GM18909 (cell line): ENCODE results near the gene KICS2.

Experiments used
- ATAC-seq: cut with Tn5 transposase; IDR thresholded peaks from one replicate; pipeline ENCODE4 v1.9.1; 2021; ENCODE audit warnings: mild to moderate bottlenecking; ENCODE audit not compliant: unreplicated experiment, poor library complexity

The KICS2 gene

GRCh38 chr12:64222009-64222765 is at the start of gene KICS2:
KICS2 (minus strand) TSS chr12:64222296; CDS start chr12:64222237, 59 bp downstream.
- ATAC-seq = peak; percentile 96

GRCh38 chr12:64270411-64270810 is 48.3 kb upstream of the KICS2 start:
- ATAC-seq = no peak

- ATAC-seq = no peak
These were observed 47.1 kb upstream of the KICS2 start for GRCh38 chr12:64269161-64269560.

GRCh38 chr12:64268409-64268808 is 46.3 kb upstream of the KICS2 start:
- ATAC-seq = no peak

GRCh38 chr12:64265839-64266238 is 43.7 kb upstream of the KICS2 start:
- no peak for ATAC-seq

- ATAC-seq = no peak
These were observed 39.7 kb upstream of the KICS2 start for GRCh38 chr12:64261813-64262212.

- ATAC-seq = no peak
These were observed 36.5 kb upstream of the KICS2 start for GRCh38 chr12:64258576-64258975.

- no peak for ATAC-seq
These were observed 34.2 kb upstream of the KICS2 start for GRCh38 chr12:64256166-64256800.

- ATAC-seq = no peak
These were observed 33.2 kb upstream of the KICS2 start for GRCh38 chr12:64255249-64255648.

- no peak for ATAC-seq
These were observed 31.3 kb upstream of the KICS2 start for GRCh38 chr12:64253356-64253755.

- ATAC-seq = no peak
These were observed 30.6 kb upstream of the KICS2 start for GRCh38 chr12:64252681-64253080.

GRCh38 chr12:64243809-64244208 is 21.7 kb upstream of the KICS2 start:
- no peak for ATAC-seq

GRCh38 chr12:64240781-64241180 is 18.7 kb upstream of the KICS2 start:
- ATAC-seq = no peak

- no peak for ATAC-seq
These were observed 15.3 kb upstream of the KICS2 start for GRCh38 chr12:64237382-64237781.

GRCh38 chr12:64236549-64236948 is 14.5 kb upstream of the KICS2 start:
- ATAC-seq = no peak

GRCh38 chr12:64232196-64232595 is 10.1 kb upstream of the KICS2 start:
- ATAC-seq = no peak

GRCh38 chr12:64229796-64230195 is 7.7 kb upstream of the KICS2 start:
- no peak for ATAC-seq

GRCh38 chr12:64229240-64229639 is 7.1 kb upstream of the KICS2 start:
- no peak for ATAC-seq

- ATAC-seq = no peak
These were observed 3.5 kb upstream of the KICS2 start for GRCh38 chr12:64225626-64226025.

- peak; percentile 27 for ATAC-seq
These were observed 466 bp downstream of the KICS2 start for GRCh38 chr12:64221651-64222008.

- ATAC-seq = no peak
These were observed 2.0 kb downstream of the KICS2 start for GRCh38 chr12:64220046-64220445.

- no peak for ATAC-seq
These were observed 3.0 kb downstream of the KICS2 start for GRCh38 chr12:64219145-64219544.
